ENCODE data around the gene PPFIBP1. TPM values are rescaled to one million over a fixed set of nuclear protein-coding genes. Genes with fewer than 3 reads are reported as not detected.
"Not testable (repeated sequence)": the region's sequence is repeated elsewhere in the genome, so short reads cannot be mapped to it uniquely, and the experiment has no call there.

Gene PPFIBP1
- total and polyA plus RNA-seq, 2 of the 8 experiments (the other 6 are each of a cell fraction or from before 2014, with no cell fraction given) = 7.7 to 31.3 TPM

GRCh38 chr12:27642892-27643291 lies 118.9 kb downstream of the PPFIBP1 start:
- H3K9ac ChIP-seq (replicated peaks in 1 of 4; ENCODE audit: extremely low read depth in 1 of 4, low read depth in 3 of 4, low read length in 3 of 4); H3K14ac ChIP-seq (ENCODE audit: insufficient read length); H4K5ac ChIP-seq (ENCODE audit: insufficient read length, low read depth, low read length); H2BK120ac ChIP-seq (replicated peaks; ENCODE audit: low read depth, low read length); H3K23me2 ChIP-seq (ENCODE audit: low read depth, low read length); H3K4ac ChIP-seq (replicated peaks; ENCODE audit: insufficient read length, low read depth, low read length); H3K4me2 ChIP-seq (ENCODE audit: insufficient read depth in 1 of 2, low read depth in 2 of 2, low read length in 2 of 2); H2AFZ ChIP-seq (ENCODE audit: low read length); H2BK20ac ChIP-seq (ENCODE audit: low read length); FAIRE-seq; H3K27ac ChIP-seq (ENCODE audit: low read depth, low read length); H2BK15ac ChIP-seq (ENCODE audit: low read length); H4K8ac ChIP-seq (ENCODE audit: extremely low read depth, insufficient read depth, low read length); POLR2A ChIA-PET (ENCODE audit: partially characterized antibody); H3K56ac ChIP-seq (replicated peaks; ENCODE audit: insufficient read length, low read depth, low read length); H3K9me3 ChIP-seq (ENCODE audit: insufficient read depth in 2 of 2, low read depth in 1 of 2, low read length in 1 of 2); H3K4me3 ChIP-seq (ENCODE audit: extremely low read depth in 1 of 4, insufficient read depth in 2 of 4, low read depth in 3 of 4, low read length in 4 of 4); H3K36me3 ChIP-seq (ENCODE audit: control insufficient read depth in 2 of 4, insufficient read depth in 4 of 4, low read length in 3 of 4); H3K23ac ChIP-seq (ENCODE audit: insufficient read length); H3K79me2 ChIP-seq (ENCODE audit: control insufficient read depth in 1 of 2, insufficient read depth in 2 of 2, low read length in 2 of 2); H2AK5ac ChIP-seq (ENCODE audit: low read depth, low read length); H3K79me1 ChIP-seq (ENCODE audit: low read depth, low read length); H4K91ac ChIP-seq (replicated peaks; ENCODE audit: insufficient read length, low read length); H3K27me3 ChIP-seq (replicated peaks in 1 of 4; ENCODE audit: control insufficient read depth in 3 of 4, extremely low read depth in 1 of 4, insufficient read depth in 3 of 4, low read length in 3 of 4); CTCF ChIA-PET (ENCODE audit: partially characterized antibody); H2BK12ac ChIP-seq (ENCODE audit: low read depth, low read length); H3K18ac ChIP-seq (ENCODE audit: extremely low read depth, low read length); DNase-seq (ENCODE audit: low read depth in 1 of 2, low spot score in 2 of 2); H2BK5ac ChIP-seq (ENCODE audit: low read depth, low read length); H4K20me1 ChIP-seq (replicated peaks in 1 of 2; ENCODE audit: control insufficient read depth in 1 of 2, insufficient read depth in 2 of 2, low read length in 2 of 2); H3K4me1 ChIP-seq (replicated peaks in 1 of 4; ENCODE audit: control insufficient read depth in 3 of 4, insufficient read depth in 4 of 4, low read length in 3 of 4): not testable (repeated sequence)
- WGBS, 2 experiments (ENCODE audit: extremely low coverage in 1 of 2, insufficient coverage in 1 of 2, insufficient read length in 1 of 2, insufficient replicate concordance in 2 of 2, low coverage in 1 of 2, low lambda C conversion rate in 2 of 2, missing lambda C conversion rate in 1 of 2) = 94% methylated on average over 5 of the region's 7 CpGs; no CpG with 5 or more reads in 1 of the 2 experiments

Measured in H1 (cell line).